A673 (cell line): ENCODE data around the gene BAIAP2L1. TPM values are rescaled to one million over a fixed set of nuclear protein-coding genes. Genes with fewer than 3 reads are reported as not detected.

Experiments
- BruUV-seq: library from RNA; stranded (reverse); fragments of 400-500 nt; replicated peaks from 2 replicates; lab custom pipeline; 2021; lab: Mats Ljungman, UMichigan
- CTCF ChIA-PET: fragments of 300-600 bp; sonication (Branson Sonifier 250); formaldehyde crosslinking; loops from one replicate; lab custom pipeline; 2022; ENCODE audit warnings: antibody characterized with exemption; lab: Charles Lee
- POLR2A ChIA-PET: fragments of 300-600 bp; sonication (Branson Sonifier 250); formaldehyde crosslinking; loops from one replicate; lab custom pipeline; 2022; ENCODE audit warnings: antibody characterized with exemption; ENCODE audit not compliant: low non-redundant PET; lab: Charles Lee
- DNase-seq: peaks from one replicate; pipeline ENCODE4 v3.0.0-alpha.2; 2015; ENCODE audit warnings: low spot score
- H3K27ac ChIP-seq: fragments of 200-600 bp; sonication (generic); 2 replicates; pipeline ENCODE4 v1.5.1; 2016; ENCODE audit warnings: mixed run types, low read depth, mild to moderate bottlenecking, mixed read lengths, antibody characterized with exemption, low read length; ENCODE audit not compliant: poor library complexity, severe bottlenecking
- H3K27me3 ChIP-seq: fragments of 200-600 bp; sonication (generic); replicated peaks from 2 replicates; pipeline ENCODE4 v1.6.1; 2017; ENCODE audit warnings: mixed run types, low read depth, mild to moderate bottlenecking, mixed read lengths, antibody characterized with exemption, low read length; ENCODE audit not compliant: insufficient read depth, poor library complexity
- H3K36me3 ChIP-seq: fragments of 200-600 bp; sonication (generic); 2 replicates; pipeline ENCODE4 v1.6.1; 2016; ENCODE audit warnings: mixed run types, mild to moderate bottlenecking, mixed read lengths, antibody characterized with exemption, low read length; ENCODE audit not compliant: insufficient read depth, poor library complexity, severe bottlenecking
- H3K4me1 ChIP-seq: fragments of 200-600 bp; sonication (generic); 2 replicates; pipeline ENCODE4 v1.6.1; 2017; ENCODE audit warnings: mixed run types, mild to moderate bottlenecking, mixed read lengths, antibody characterized with exemption, low read length; ENCODE audit not compliant: insufficient read depth, poor library complexity, severe bottlenecking
- H3K4me3 ChIP-seq: fragments of 200-600 bp; sonication (generic); 2 replicates; pipeline ENCODE4 v1.5.1; 2016; ENCODE audit warnings: low read depth, mixed run types, mild to moderate bottlenecking, mixed read lengths, low read length; ENCODE audit not compliant: poor library complexity, severe bottlenecking
- H3K9me3 ChIP-seq: fragments of 200-600 bp; sonication (generic); 2 replicates; pipeline ENCODE4 v1.6.1; 2016; ENCODE audit warnings: mixed run types, low read depth, mild to moderate bottlenecking, mixed read lengths, antibody characterized with exemption, low read length; ENCODE audit not compliant: poor library complexity, severe bottlenecking
- EZH2 ChIP-seq: fragments of 200-600 bp; sonication (generic); IDR thresholded peaks from 2 replicates; pipeline ENCODE4 v1.6.1; 2017; ENCODE audit warnings: borderline replicate concordance, low read depth, mild to moderate bottlenecking, mixed read lengths, antibody characterized with exemption, low read length; ENCODE audit not compliant: poor library complexity, severe bottlenecking
- intact Hi-C: fragments of 100-400 bp; cut with micrococcal nuclease; formaldehyde crosslinking; loops from one replicate; pipeline ENCODE4 v1.10.0; 2022; ENCODE audit not compliant: unreplicated experiment
- total RNA-seq: library from RNA; stranded (reverse); gene quantifications from 2 replicates; pipeline ENCODE4 v1.2.3, GENCODE V29; 2021
- TF ChIP-seq, protein P1 (sequence below): fragments of 300-800, 200-600 bp; sonication (generic); conservative IDR thresholded peaks from 2 replicates; pipeline ENCODE4 v1.5.1; 2017; ENCODE audit warnings: low read depth, mild to moderate bottlenecking, antibody characterized with exemption, low read length, moderate library complexity, mixed read lengths

The BAIAP2L1 gene
- total RNA-seq, 1 experiment from 2014 or later: 0.77 TPM

DNA sequence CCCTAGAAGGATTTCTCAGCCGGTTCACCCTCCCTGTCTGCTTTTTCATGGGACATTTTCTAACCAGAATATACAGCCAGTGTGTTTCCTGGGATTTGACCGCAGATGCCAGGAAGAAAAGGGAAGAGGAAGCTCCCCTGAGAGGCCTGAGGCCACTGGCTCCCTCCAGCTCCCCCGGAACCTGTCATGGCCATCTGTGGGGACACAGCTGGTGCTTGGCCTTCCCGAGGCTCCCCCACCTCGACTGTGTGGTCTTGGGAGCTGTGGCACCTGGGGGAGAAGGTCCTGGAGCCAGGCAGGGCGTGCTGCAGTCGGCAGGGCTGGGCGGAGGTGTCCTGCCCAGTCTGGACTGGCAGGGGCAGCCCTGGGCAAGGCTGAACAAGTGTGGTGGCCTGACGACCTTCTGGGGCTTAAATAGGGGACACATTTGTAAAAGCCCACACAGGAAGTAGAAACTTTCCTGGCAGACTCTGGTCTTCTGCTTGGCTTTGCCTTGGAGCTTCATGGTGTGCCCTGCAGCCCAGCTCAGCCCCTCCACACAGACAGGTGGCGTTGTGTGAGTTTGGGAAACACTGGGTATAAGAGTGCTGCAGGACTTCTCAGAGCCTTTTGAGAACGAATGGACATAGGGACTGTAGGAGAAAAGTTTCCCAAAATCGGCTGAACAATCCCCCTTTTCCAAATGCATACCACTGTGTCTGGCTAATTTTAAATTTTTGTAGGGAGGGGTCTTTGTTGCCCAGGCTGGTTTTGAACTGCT, 112.6 kb downstream of the BAIAP2L1 start:
- no peak for DNase-seq
- no peaks in the 10 kb centered on the region for H3K4me1 ChIP-seq
- ChIA-PET CTCF (no interaction called here), POLR2A (no interaction called here)
- peaks cover 9% of the 10 kb centered on the region for H3K36me3 ChIP-seq
- intact Hi-C loops: no loop called here
- no TSS peak for BruUV-seq
- H3K4me3 ChIP-seq: no peak overlapping the region
- H3K27me3 ChIP-seq: no peaks in the 10 kb centered on the region
- no peak overlapping the region for H3K27ac ChIP-seq
- no peaks in the 10 kb centered on the region for H3K9me3 ChIP-seq
- no peak for TF ChIP-seq EZH2
- TF ChIP-seq, protein P1, sequence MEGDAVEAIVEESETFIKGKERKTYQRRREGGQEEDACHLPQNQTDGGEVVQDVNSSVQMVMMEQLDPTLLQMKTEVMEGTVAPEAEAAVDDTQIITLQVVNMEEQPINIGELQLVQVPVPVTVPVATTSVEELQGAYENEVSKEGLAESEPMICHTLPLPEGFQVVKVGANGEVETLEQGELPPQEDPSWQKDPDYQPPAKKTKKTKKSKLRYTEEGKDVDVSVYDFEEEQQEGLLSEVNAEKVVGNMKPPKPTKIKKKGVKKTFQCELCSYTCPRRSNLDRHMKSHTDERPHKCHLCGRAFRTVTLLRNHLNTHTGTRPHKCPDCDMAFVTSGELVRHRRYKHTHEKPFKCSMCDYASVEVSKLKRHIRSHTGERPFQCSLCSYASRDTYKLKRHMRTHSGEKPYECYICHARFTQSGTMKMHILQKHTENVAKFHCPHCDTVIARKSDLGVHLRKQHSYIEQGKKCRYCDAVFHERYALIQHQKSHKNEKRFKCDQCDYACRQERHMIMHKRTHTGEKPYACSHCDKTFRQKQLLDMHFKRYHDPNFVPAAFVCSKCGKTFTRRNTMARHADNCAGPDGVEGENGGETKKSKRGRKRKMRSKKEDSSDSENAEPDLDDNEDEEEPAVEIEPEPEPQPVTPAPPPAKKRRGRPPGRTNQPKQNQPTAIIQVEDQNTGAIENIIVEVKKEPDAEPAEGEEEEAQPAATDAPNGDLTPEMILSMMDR: no peak

DNA sequence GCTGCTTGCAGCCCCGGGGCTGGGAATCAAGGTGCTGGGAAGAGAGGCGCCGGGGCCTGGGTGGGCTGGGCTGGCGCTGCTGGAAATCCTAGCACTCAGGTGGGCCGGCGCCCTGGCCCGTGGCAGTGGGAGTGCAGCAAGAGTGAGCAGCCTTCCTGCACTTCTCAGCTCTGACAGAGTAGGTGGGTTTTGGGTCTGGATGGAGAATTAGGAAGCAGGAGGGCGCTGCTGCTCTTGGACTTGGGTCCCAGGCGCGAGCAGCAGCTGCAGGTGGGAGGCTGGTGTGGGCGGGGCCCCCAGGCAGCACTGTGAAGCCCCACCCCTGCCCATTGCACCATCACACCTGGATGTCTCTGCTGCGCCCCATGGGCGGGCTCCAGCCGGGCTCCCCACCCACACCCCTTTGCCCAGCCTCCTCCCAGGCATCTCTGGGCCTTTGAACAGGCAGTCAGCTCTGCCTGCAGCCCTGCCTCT, 113.4 kb downstream of the BAIAP2L1 start:
- H3K27ac ChIP-seq: no peak overlapping the region
- H3K4me1 ChIP-seq: no peaks in the 10 kb centered on the region
- intact Hi-C loops: no loop called here
- no TSS peak for BruUV-seq
- H3K4me3 ChIP-seq: no peak overlapping the region
- ChIA-PET CTCF (no interaction called here), POLR2A (no interaction called here)
- no peaks in the 10 kb centered on the region for H3K9me3 ChIP-seq
- peaks cover 7% of the 10 kb centered on the region for H3K36me3 ChIP-seq
- TF ChIP-seq, protein P1: no peak
- no peak for TF ChIP-seq EZH2
- no peak for DNase-seq
- H3K27me3 ChIP-seq: no peaks in the 10 kb centered on the region

DNA sequence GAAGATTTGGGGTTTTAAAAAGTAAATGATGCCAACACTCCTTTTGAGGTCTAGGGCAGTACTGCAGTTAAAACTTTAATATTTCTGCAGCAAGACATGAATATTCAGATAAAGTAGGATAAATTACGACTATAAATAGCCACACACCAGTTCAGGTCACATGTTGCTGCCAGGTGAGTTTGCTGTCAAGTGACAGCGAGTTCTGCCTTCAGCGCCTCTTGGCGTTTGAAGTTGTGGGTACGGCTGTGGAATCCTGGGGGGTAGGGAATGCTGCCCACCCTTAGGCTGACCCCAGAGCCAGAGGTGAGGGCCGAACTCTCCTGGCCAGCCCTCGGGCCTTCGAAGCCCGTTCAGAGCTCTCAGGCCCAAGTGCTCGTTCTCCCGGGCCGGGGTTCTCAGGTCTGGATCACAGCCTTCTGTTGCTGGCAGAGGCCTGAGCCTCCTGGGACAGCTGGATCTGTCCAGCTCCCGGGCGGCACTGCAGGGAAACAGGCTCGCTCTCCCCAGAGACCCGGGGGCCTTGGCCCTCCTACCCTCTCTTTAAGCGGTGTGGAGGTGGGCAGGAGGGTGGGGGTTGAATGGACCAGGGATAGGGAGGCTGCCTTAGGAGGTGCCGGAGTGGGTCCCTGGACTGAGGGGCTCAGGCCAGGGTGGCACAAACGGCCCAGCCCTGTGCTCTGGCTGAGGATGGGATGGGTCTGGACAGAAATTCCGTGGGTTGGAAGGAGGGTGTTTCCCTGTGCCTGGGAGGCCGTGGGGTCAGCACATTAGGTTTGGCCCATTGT, 114.0 kb downstream of the BAIAP2L1 start:
- ChIA-PET POLR2A (interaction anchor here (0.5 kb wide), 1 partner anchor 288 kb away, joined by 3 read pairs; no protein-coding TSS in a partner anchor), CTCF (no interaction called here)
- Histone ChIP-seq H3K9me3 (no peaks in the 10 kb centered on the region), H3K27me3 (no peaks in the 10 kb centered on the region), H3K27ac (no peak overlapping the region), H3K4me1 (no peaks in the 10 kb centered on the region), H3K4me3 (no peak overlapping the region), H3K36me3 (peaks cover 2% of the 10 kb centered on the region)
- intact Hi-C loops: no loop called here
- DNase-seq: no peak
- BruUV-seq: no TSS peak
- TF ChIP-seq, protein P1: no peak
- no peak for TF ChIP-seq EZH2
